Eye (tissue), 1 donor: ENCODE data around the gene ADAMTS19.
"Not testable (repeated sequence)": the region's sequence is repeated elsewhere in the genome, so short reads cannot be mapped to it uniquely, and the experiment has no call there.

ENCODE experiments used
- DNase-seq: peaks from one replicate; pipeline ENCODE4 v3.0.0-alpha.2; 2015

The ADAMTS19 gene

DNA sequence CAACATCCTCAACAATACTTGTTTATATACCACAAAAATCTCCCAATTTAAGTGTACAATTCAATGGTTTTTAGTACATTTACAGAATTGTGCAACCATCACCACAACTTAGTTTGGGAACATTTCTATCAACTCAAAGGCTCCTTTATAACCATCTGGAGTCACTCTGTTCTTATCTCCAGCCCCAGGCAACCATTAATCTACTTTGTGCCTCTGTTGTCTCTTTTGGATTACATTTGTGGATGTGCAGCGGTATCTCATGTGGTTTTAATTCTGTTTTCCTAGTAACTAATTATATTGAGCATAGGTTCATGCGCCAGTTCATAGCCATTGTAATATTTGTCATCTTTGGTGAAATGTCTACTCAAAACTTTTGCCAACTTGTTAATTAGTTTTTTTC is 14.4 kb downstream of the ADAMTS19 start:
- DNase-seq: no peak

DNA sequence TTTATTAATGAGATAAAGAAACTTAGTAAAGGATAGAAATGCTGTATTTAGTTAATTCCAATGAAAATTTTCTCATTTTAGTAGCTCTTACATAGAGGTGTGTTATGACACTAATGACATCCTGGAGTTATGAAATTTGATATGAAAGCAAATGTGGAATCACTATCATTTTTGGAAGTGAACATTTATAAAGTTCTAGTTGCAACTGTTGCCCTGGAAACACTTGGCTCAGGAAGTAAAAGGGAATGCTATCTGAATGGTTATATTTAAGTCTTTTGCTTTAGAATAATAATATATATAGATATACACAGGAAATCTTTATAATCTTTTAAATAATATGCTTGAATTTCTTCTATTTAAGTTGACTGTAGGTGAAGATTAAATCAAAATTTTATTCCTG is 16.7 kb downstream of the ADAMTS19 start:
- no peak for DNase-seq

DNA sequence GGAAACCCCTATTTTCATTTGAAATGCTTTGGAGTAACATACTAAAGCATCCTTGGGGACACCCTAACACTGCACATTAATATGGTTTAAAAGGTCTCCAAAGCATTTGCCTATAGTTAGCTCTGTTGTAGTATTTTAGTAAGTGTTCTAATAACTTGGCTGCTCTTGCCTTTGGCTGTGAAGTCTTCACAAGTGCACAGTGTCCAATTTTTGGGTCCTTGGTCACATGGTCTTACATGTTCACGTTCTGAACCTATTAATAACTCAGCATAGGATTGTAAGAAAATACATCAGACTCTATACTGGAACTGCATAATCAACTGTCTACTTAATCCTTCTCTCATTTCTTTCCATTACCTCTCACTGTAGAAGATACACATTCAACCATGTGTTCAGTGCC is 17.4 kb downstream of the ADAMTS19 start:
- no peak for DNase-seq

DNA sequence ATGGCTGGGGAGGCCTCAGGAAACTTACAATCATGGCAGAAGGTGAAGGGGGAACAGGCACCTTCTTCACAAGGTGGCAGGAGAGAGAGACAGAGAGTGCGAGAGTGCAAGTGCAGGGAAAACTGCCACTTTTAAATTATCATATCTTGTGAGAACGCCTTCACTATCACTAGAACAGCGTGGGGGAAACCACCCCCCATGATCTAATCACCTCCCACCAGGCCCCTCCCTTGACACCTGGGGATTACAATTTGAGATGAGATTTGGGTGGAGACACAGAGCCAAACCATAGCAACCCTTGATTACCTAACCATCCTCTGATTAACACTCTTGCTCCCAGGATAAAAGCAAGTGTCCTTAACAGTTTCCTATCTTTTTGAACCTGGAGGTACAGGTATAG is 21.1 kb downstream of the ADAMTS19 start:
- DNase-seq: no peak

DNA sequence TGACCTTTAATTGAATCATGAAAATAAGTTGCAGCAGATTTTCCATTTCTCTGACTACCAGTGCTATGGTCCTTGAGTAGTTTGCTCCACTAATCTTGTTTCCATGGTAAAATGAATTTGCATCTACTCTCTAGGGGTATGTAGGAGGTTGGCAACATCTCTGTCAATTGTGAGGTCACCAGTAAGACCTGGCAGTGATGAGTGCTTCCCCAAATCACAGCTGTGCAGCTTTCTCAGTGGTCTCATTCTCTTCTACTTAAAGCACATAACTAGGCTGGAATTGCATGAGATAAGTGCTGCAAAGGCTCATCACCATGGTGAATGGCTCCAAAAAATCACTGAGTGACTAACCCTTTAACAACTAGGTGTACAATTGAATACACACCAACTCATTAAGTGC is 36.3 kb downstream of the ADAMTS19 start:
- DNase-seq: peak; percentile 51

DNA sequence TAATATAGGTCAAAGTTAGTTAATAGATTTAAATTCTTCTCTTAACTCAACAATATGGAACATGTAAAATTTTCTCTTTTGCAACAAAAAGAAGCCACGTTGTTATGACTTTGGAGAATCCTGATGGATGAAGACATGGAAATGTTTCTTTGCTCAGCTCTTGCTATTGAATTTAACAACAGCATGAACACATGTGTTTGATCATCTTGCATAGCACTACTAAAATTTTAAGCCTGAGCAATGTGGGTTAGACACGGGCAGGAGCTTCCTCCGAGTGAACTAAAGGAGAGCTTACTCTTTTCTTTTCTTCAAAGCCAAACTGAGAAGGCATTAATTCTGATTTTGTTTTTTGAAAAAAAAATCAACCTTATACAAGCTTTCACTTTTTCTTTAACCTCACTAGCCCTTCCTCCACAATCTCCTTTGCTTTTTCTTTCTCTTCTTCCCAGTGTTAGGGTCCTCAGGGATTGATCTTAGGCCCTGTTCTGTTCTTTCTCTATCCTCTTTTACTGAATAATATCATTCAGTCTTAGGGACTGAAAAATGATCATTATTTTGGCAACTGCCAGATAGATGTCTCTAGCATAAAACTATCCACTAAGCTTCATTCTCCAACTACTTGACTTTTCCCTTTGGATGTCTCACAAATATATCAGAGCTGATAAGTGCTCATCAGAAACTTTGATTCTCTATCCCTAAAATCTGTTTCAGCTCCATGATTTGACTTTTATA is 36.9 kb downstream of the ADAMTS19 start:
- DNase-seq: no peak

DNA sequence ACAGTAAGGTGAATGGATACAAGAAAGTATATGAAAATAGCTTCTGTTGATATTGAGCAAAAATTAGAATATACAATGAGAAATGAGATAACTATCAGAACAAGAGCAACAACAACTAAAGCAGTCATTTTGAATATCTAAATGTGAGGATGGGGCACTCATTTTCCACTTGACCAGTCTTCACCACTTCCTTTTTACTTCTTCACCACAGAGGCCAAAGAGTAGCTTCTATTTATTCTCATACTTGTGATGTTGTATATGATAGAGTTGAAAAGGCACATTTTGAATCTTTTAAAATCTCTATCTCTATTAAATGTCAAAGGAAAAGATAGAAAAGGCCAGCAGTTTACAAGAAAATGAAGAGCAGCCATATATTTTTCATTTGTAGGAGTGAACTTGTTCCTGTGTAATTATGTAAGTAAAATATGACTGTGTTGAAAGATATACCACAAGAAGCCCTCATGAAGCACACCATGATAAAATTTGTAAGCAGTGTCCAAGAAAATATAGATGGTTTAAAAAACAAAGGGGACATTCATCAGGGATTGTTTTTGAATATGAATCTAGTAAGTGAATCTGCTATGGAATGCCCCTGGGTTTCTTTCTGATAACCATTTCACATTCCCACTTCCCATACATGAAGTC is 39.2 kb downstream of the ADAMTS19 start:
- no peak for DNase-seq

DNA sequence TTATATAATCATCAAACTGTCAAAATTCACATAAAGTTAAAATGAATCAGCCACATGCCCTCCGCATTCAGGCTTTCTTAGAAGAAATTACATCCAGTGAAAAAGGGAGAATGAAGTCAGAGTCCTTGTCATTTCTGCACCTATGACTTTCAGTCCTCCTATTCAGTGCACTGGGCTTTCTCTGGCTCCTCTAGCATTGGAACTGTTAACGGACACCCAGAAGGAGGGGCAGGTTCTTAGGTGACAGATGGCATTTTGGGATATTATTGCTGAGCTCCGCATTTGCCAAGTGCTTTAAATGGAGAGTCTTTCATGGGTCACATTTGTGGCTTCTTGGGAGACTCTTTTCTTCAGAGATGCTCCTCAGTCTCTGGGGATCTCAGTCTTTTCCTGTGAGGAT is 40.0 kb downstream of the ADAMTS19 start:
- no peak for DNase-seq

DNA sequence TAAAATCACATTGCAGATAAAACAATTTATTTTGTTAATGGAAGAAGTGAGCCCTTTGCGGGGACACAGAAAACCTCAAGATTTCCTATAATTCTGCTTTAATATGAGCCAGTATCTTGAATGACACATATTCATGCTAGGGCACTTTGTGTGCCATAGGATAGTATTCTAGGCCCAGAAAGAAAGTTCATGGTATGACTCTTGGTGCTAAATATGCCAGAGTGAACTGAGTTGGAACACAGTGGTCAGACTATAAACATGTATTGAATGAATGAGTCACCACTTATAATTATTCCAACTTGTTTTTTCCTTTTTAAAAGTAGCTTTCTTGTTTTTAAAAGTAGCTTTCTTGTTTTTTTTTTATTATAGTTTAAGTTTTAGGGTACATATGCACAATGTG is 46.0 kb downstream of the ADAMTS19 start:
- DNase-seq: no peak

DNA sequence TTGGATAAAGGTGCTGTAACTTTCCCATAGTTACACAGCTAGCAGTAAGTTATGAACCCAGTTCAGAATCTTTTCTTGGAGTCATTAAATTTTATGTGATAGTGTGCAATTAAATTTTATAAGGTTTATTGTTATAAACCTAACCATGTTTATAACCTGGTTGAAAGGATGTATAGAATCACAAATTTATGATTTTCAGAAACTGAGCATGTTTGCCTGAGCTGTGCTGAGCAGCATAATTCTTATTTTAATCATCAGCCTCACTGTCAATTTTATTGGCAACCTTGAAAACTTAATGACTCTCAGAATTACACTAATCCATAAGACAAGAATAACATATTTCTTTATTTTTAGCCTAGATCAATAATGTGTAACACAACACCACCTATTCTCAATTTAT is 46.9 kb downstream of the ADAMTS19 start:
- DNase-seq: no peak

DNA sequence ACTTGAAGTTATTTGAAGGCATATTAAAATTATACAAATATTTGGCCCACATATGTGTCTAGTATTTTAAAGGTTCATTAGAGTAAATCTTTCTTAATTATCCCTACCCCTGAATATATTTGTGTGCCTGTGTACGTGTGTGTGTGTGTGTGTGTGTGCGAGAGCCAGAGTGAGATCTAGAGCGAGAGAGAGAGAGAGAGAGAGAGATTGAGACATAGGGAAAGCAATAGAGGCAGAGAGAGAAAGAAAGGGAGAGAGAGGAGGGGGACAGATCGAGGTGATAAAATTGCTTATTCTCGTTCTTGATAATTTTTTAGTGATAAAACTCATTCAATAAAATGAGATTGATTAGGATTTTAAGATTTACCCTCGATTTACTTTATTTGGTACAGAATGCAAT is 47.4 kb downstream of the ADAMTS19 start:
- no peak for DNase-seq

DNA sequence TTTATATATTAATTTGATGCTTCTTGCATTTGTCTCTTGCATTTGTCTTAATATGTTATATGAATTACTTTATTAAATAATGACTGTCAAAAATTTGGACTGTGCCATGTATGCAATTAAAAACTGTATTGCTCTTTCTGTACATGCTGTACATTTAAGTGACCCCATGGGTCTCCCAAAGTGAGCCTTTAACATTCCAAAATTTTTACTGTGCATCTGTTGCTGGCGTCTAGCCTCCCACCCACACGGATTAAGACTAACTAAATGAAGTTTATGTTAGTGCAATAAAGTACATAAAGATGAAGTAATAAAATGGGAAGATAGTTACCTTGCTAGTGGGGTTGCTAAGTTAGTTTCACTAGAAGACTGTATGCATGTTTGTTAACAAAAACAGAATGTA is 48.5 kb downstream of the ADAMTS19 start:
- no peak for DNase-seq

DNA sequence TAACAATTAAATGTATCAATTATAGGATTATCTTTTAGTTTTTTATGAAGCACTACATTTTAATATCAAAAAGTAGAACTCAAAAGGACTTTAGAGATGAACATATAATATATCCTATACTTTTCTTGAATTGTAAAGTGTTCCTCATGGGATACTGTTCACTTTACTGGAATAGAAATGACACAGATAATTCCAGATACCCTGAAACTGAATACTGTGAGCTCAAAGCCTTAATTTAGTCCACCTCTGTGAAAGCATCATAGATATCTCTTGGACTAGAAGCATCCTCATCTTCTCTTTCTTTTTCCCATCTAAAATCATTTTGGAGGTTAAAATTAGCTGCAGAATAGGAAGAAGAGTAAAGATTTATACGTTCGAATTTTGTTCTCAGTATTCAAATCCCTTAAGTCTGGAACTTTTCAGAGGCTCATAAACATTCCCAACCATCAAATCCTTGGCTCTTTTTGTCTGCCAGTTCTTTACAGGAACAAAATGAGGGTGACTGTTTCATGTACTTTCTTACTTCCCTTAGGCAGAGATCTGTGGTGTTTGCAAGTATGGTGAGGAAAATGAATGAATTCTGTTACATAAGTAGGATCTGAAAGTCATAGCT is 49.4 kb downstream of the ADAMTS19 start:
- no peak for DNase-seq

DNA sequence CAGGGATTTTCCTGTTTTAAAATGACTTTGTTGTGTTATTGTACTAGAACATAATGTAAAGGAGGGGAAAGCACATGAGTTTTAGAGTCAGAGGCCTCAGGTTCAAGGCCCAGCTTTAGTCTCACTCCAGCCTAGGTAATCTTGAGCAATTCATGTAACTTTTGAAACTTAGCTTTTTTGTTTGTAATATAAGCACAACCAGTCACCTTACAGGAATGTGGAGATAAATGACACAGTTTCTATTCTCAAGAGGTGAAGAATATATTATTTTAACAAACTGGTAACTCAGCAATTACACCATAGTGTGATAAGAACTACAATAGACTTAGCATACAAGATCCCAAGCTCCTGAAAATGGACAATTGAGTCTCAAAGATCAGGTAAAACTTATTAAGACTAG is 51.2 kb downstream of the ADAMTS19 start:
- no peak for DNase-seq

DNA sequence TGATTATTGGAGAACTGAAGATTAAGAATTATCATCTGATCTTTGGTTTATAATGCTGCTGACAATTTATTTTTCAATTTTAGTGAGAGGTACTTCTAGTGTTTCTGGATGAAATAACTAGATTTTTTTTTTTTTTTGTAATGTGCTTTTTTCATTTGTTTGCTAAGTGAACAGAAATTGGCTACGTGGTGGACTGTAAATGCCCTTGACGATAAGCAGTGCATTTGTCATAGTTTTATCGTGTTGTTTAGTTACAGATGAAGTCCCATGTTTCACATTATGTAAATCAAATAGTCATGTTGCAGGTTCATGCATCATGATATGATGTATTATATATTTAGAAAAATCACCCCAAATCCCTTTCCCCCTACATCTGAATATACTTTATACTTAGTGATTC is 81.0 kb downstream of the ADAMTS19 start:
- DNase-seq: no peak

DNA sequence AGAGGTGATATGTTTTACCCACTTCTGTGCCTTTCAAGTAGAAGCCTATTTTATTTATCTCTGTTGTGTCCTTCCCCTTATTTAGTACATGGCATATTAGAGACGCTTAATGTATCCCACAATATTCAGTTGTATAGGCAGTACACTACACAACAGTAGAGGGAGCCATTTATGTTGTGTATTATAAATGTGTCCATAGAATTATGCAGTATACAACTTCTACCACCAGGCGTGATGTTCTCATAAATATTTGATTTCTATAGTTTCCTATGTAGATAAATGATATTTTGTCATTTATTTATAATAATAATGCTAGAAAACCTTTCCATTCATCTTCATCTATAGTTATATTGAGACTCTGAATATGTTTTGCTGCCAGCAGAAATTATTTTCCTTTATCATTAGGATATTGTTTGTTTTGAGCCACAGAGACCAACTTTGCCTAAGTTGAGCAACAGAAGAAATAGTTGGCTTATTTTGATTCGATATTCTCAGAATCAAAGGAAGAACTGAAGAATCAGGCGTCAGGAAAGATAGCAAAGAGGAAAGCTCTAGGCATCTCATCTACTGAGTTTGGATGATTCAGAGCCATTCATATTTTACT is 81.7 kb downstream of the ADAMTS19 start:
- DNase-seq: no peak

DNA sequence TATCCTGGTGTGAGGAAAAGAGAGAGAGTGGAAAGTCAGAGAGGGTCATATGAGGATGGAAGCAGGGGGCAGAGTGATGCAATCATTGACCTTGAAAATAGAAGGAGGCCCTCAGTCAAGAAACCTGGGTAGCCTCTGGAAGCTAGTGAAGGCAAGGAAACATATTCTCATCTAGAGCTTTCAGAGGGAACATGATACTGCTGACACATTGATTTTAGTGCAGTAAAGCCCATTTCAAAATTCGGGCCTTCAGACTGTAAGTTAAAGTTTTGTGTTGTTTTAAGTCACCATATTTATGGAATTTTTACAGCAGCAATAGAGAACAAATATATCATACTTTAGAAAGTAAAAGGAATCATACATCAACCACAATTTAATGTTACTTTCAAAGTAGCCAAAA is 87.0 kb downstream of the ADAMTS19 start:
- DNase-seq: no peak

DNA sequence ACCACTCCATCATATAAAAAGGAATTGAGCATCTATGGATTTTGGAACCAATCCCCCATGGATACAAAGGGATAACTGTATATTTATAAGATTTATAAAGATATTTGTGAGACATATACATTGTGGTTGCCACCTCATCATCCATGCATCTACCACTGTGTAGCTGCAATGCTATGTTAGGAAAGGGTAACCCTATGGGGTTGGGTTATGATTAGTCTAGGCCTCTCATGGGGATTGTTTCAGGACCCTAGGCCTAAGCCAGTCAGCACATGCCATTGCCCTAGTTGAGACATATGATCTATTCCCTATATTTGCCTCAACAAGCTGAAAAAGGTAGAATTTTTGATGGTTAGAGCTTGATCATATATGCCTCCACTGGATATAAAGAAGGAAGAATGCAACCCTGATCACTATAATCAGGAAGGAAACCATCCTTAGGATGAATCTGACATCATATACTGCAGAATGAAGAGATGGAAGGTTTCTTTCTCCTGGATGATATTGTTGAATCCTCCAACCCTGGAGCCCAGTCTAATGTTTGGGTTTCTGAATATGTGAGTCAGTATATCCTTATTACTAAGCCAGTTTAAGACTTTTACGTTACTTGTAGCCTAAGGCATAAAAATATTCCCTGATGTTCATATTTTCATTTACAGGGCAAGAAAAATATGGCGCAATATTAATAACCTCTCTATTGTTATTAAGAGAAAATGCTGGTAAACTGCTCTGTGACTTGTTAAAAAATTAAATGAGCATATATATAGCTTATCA is 94.2 kb downstream of the ADAMTS19 start:
- no peak for DNase-seq

DNA sequence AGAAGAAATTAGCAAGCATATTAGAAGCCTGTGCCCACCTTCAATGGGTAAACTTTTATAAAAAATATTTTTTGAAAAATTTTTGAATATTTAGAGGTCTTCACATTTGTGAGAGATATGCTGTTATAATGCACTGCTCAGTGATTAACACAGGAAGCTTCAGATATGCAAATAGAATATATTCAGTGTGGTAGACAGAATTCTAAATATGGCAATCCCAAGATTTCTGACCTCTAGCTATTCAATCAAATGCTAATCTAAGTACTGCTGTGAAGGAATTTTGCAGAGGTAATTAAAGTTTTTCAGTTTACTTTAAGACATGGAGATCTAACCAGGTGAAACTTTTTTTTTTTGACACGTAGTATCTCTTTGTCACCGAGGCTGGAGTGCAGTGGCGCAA is 103.5 kb downstream of the ADAMTS19 start:
- DNase-seq: no peak

DNA sequence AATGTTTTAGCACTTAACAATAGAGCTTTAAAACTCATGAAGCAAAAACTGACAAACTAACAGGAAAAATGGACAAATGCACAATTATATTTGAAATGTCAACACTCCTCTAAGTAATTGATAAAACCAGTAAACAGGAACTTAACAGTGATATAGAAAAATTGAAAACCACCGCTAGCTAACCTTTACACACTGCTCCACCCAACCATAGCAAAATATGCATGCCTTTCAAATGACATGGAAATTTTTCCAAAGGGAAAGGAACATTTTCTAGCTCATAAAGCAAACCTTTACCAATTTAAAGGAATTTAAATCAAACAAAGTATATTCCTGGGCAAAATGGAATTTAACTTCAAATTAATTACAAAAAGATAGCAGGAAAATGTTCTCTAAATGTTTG is 109.2 kb downstream of the ADAMTS19 start:
- no peak for DNase-seq

DNA sequence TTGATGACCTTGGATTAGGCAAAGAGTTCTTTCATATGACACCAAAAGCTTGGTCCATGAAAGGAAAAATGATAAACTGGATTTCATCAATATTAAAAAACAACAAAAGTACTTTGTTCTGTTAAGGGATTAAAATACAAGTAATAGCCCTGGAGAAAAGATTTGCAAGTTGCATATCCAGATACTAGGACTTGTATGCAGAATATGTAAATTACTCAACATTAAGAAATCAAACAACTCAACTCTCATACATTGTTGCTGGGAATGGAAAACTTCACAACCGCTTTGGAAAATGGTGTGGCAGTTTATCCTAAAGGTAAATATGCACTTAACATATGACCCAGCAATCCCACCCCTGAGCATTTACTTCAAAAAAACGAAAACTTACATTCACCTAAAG is 112.0 kb downstream of the ADAMTS19 start:
- DNase-seq: no peak

DNA sequence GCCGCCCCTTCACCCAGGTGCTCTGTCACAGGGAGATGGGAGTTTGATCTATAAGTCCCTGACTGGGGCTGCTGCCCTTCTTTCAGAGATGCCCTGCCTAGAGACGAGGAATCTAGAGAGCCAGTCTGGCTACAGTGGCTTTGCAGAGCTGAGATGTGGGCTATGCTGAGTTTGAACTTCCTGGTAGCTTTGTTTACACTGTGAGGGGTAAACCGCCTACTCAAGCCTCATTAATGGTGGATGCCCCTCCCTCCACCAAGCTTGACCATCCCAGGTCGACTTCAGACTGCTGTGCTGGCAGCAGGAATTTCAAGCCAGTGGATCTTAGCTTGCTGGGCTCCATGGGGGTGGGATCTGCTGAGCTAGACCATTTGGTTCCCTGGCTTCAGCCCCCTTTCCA is 124.4 kb downstream of the ADAMTS19 start:
- not testable (repeated sequence) for DNase-seq

DNA sequence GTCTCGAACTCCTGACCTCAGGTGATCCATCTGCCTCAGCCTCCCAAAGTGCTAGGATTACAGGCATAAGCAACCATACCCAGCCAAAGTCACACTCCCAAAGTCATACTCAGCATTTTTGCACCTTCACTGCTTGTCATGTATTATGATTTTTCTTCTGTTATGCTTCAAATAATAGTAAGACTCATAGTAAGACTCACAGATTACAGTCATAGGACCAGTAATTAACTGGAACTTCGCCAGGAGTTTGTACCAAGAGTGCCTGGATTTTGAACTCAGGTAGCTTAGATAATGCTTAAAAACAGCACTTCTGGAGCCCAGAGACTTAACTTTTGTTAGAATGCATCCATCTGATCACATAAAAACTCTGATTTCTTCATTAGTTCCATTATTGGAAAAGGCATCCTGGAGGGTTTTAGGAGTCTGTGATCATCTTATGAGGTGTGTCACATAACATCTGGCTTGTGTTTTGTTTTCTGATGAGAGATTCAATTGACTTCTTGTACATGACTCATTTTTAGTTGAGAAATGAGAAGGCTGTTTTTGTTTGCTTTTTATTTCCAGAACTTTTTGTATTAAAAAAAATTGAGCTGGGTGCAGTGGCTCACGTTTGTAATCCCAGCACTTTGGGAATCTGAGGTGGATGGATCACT is 131.5 kb downstream of the ADAMTS19 start:
- DNase-seq: no peak
